Thyroid gland (tissue), 4 donors: ENCODE data around the gene SLC38A1.

Experiments used
- CTCF ChIP-seq, 6 experiments: fragments of 200-600 bp in 3 of 6; fragments of 450-650 bp in 3 of 6; sonication (generic) in 3 of 6; IDR thresholded peaks; one replicate each; pipeline ENCODE4 v1.5.1; 2016 to 2019; ENCODE audit warnings: antibody characterized with exemption in 6 of 6, mild to moderate bottlenecking in 2 of 6, inconsistent platforms in 1 of 6, moderate library complexity in 1 of 6
- POLR2A ChIP-seq, 2 donors: fragments of 450-650 bp; IDR thresholded peaks; one replicate each; pipeline ENCODE4 v1.6.1; 2017; ENCODE audit warnings: antibody characterized with exemption in 2 of 2, mild to moderate bottlenecking in 2 of 2, moderate library complexity in 1 of 2

DNA sequence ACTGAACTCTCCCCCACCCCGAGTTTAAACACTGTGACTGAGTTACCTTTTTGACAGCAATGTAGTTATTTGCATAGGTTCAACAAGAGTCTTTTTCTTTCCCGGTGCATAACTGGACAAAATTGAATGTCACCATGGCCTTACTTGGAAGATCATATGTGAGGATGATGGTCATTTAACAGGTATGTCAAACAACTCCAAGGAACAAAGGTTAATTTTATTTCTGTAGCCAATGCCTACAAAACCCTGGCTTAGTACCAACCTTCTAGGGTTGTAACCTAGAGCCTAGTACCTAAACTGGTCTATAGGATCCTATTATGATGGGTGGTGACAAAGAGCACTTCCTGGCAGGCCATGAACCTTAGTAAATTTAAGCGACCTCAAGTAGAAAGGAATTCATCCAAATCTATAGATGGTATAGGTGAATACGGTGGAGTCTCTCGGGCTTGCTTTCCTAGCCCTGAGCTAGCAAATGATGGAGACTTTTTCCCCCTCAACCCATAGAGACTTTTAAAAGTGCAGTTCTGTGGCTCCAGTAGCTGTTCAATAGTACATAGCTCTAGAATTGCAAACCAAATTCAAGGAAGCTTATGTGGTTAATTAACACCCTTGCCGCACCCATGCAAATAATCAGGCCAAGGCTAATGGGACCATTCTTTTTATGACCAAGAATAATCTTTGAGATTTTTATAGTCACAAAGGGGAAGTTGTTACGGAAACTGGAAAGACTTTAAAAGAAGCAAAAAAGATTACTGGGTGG lies 89.0 kb downstream of the SLC38A1 start:
- TF ChIP-seq POLR2A (IDR thresholded peaks at IDR 0.05) = no peak
- TF ChIP-seq CTCF (IDR thresholded peaks at IDR 0.05) = no peak
